DOHH2 (cell line): ENCODE data around the gene WDR77.

Experiments
- H3F3A ChIP-seq: fragments of 200-600 bp; sonication (generic), shearing (Covaris generic); 2 replicates; pipeline ENCODE4 v1.6.0; 2016; ENCODE audit warnings: antibody characterized with exemption, mild to moderate bottlenecking; ENCODE audit not compliant: control insufficient read depth, insufficient read depth
- H3K27ac ChIP-seq: fragments of 200-600 bp; sonication (generic); 2 replicates; pipeline ENCODE4 v1.5.1; 2014; ENCODE audit warnings: low read depth, mild to moderate bottlenecking, low read length, moderate library complexity
- H3K27me3 ChIP-seq: fragments of 200-600 bp; sonication (generic); 2 replicates; pipeline ENCODE4 v1.6.1; 2014; ENCODE audit warnings: mild to moderate bottlenecking, low read length, mixed read lengths; ENCODE audit not compliant: control insufficient read depth
- H3K36me3 ChIP-seq: fragments of 200-600 bp; sonication (generic); 2 replicates; pipeline ENCODE4 v1.6.1; 2014; ENCODE audit warnings: mild to moderate bottlenecking, low read length, moderate library complexity, mixed read lengths; ENCODE audit not compliant: control insufficient read depth
- H3K4me1 ChIP-seq: fragments of 200-600 bp; sonication (generic); 2 replicates; pipeline ENCODE4 v1.6.1; 2014; ENCODE audit warnings: mild to moderate bottlenecking, low read length, mixed read lengths; ENCODE audit not compliant: control insufficient read depth
- H3K4me2 ChIP-seq: fragments of 200-600 bp; sonication (generic); 2 replicates; pipeline ENCODE4 v1.6.0; 2014; ENCODE audit warnings: mild to moderate bottlenecking, low read length, moderate library complexity
- H3K4me3 ChIP-seq: fragments of 200-600 bp; sonication (generic); 2 replicates; pipeline ENCODE4 v1.5.1; 2014; ENCODE audit warnings: mild to moderate bottlenecking, low read length, mixed read lengths
- H3K79me2 ChIP-seq: fragments of 200-600 bp; sonication (generic); 2 replicates; pipeline ENCODE4 v1.6.1; 2014; ENCODE audit warnings: mild to moderate bottlenecking, low read length, mixed read lengths; ENCODE audit not compliant: control insufficient read depth
- H3K9me2 ChIP-seq: fragments of 200-600 bp; sonication (generic); replicated peaks from 2 replicates; pipeline ENCODE4 v1.6.1; 2014; ENCODE audit warnings: mild to moderate bottlenecking, low read length, mixed read lengths; ENCODE audit not compliant: control insufficient read depth
- H3K9me3 ChIP-seq: fragments of 200-600 bp; sonication (generic); 2 replicates; pipeline ENCODE4 v1.6.1; 2014; ENCODE audit warnings: antibody characterized with exemption, low read length, mixed read lengths; ENCODE audit not compliant: control insufficient read depth, insufficient read depth
- H4K20me1 ChIP-seq: fragments of 200-600 bp; sonication (generic); 2 replicates; pipeline ENCODE4 v1.6.0; 2014; ENCODE audit warnings: low read depth, mild to moderate bottlenecking, antibody characterized with exemption, low read length, moderate library complexity; ENCODE audit not compliant: control insufficient read depth, insufficient read depth
- CTCF ChIP-seq: fragments of 200-600 bp; sonication (generic); IDR thresholded peaks from one replicate; pipeline ENCODE4 v1.5.1; 2014; ENCODE audit warnings: antibody characterized with exemption, mild to moderate bottlenecking, low read depth, low read length; ENCODE audit not compliant: poor library complexity, severe bottlenecking
- EZH2phosphoT487 ChIP-seq: fragments of 200-600 bp; sonication (generic); IDR thresholded peaks from 2 replicates; pipeline ENCODE4 v1.6.1; 2017; ENCODE audit warnings: borderline replicate concordance, mild to moderate bottlenecking, antibody characterized with exemption, low read length, moderate library complexity, mixed read lengths

The WDR77 gene

GRCh38 chr1:111446546-111446945 is 2.5 kb downstream of the WDR77 start:
- H3K9me3 ChIP-seq, result no peaks in the 10 kb centered on the region
- H3K79me2 ChIP-seq, result peaks cover 66% of the 10 kb centered on the region
- H3K4me1 ChIP-seq, result peaks cover 33% of the 10 kb centered on the region
- H3K36me3 ChIP-seq, result peaks cover 87% of the 10 kb centered on the region
- no peaks in the 10 kb centered on the region for H3K9me2 ChIP-seq
- H3K27ac ChIP-seq, result no peak overlapping the region
- H3K4me3 ChIP-seq, result no peak overlapping the region
- TF ChIP-seq CTCF (no peak), EZH2phosphoT487 (no peak)
- H4K20me1 ChIP-seq, result peaks cover 4% of the 10 kb centered on the region; the same call in 1 of the 2 replicates
- H3F3A ChIP-seq, result peaks cover 5% of the 10 kb centered on the region; the same call in 1 of the 2 replicates
- H3K27me3 ChIP-seq, result no peaks in the 10 kb centered on the region
- H3K4me2 ChIP-seq, result no peak overlapping the region

DNA sequence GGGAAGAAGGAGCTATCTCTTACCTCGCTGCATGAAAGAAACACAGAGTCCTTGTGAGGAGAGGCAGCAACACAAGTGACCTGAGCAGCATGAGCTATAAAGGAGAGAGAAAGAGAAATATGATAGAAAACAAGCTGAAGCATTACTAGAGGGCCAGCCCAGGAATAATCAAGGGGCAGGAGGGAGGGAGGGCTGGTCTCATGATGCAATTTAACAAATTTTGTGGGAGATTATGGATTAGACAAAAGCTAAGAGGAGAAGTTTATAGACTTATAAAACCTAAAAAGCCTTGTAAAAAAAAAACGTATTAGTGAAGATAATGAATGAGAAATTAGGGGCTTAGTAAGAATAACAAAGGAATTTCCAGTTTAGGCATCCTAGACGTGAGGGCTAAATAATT is 5.0 kb downstream of the WDR77 start:
- Histone ChIP-seq H3K9me3 (no peaks in the 10 kb centered on the region), H4K20me1 (peaks cover 9% of the 10 kb centered on the region; the same call in 1 of the 2 replicates), H3K4me2 (no peak overlapping the region), H3K9me2 (no peaks in the 10 kb centered on the region), H3K27ac (no peak overlapping the region), H3K4me3 (no peak overlapping the region), H3K27me3 (no peaks in the 10 kb centered on the region), H3K4me1 (peaks cover 17% of the 10 kb centered on the region), H3F3A (peaks cover 8% of the 10 kb centered on the region; the same call in 1 of the 2 replicates), H3K36me3 (peaks cover 97% of the 10 kb centered on the region), H3K79me2 (peaks cover 47% of the 10 kb centered on the region)
- no peak for TF ChIP-seq CTCF
- no peak for TF ChIP-seq EZH2phosphoT487

- H3F3A ChIP-seq, result peaks cover 17% of the 10 kb centered on the region
- no peaks in the 10 kb centered on the region for H3K9me3 ChIP-seq
- no peak overlapping the region for H3K4me2 ChIP-seq
- peaks cover 9% of the 10 kb centered on the region for H3K4me1 ChIP-seq
- H3K27ac ChIP-seq, result no peak overlapping the region
- peaks cover 100% of the 10 kb centered on the region for H3K36me3 ChIP-seq
- H3K27me3 ChIP-seq, result no peaks in the 10 kb centered on the region
- no peaks in the 10 kb centered on the region for H3K9me2 ChIP-seq
- TF ChIP-seq CTCF (no peak), EZH2phosphoT487 (no peak)
- H3K4me3 ChIP-seq, result no peak overlapping the region
- peaks cover 31% of the 10 kb centered on the region for H3K79me2 ChIP-seq
- H4K20me1 ChIP-seq, result peaks cover 9% of the 10 kb centered on the region; the same call in 1 of the 2 replicates
Measured at GRCh38 chr1:111442457-111442856, 6.6 kb downstream of the WDR77 start.
